Gastrocnemius medialis (tissue), 4 donors: ENCODE measurements around the gene BNC2.

Source experiments
- POLR2A ChIP-seq, 2 donors: fragments of 450-650 bp; IDR thresholded peaks; one replicate each; pipeline ENCODE4 v1.6.1; 2017; ENCODE audit warnings: antibody characterized with exemption in 2 of 2, mild to moderate bottlenecking in 2 of 2, moderate library complexity in 2 of 2
- TF ChIP-seq, protein P1 (sequence below), 5 experiments: fragments of 450-650 bp in 3 of 5; fragments of 200-600 bp in 2 of 5; sonication (generic) in 2 of 5; IDR thresholded peaks in 4 of 5; conservative IDR thresholded peaks in 1 of 5; 1 replicate in 4 of 5; 2 replicates in 1 of 5; pipeline ENCODE4 v1.5.1; 2016 to 2019; ENCODE audit warnings: antibody characterized with exemption in 5 of 5, mild to moderate bottlenecking in 3 of 5, moderate library complexity in 3 of 5

DNA sequence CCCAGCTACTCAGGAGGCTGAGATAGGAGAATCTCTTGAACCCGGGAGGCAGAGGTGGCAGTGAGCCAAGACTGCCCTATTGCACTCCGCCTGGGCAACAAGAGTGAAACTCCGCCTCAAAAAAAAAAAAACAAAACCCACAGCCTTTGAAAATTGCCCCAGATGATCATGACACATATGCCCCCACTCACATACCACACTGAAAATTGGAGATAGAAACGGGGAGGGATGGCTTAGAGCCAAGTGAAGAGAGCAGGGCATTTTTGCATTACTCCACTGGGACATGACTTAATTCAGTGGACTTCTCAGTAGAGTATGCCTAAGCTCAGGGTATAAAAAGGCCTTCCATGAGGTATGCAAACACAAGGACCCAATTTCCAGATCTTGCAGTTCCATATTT is 309.3 kb downstream of the BNC2 start:
- TF ChIP-seq POLR2A (IDR thresholded peaks at IDR 0.05): no peak
- TF ChIP-seq, protein P1, sequence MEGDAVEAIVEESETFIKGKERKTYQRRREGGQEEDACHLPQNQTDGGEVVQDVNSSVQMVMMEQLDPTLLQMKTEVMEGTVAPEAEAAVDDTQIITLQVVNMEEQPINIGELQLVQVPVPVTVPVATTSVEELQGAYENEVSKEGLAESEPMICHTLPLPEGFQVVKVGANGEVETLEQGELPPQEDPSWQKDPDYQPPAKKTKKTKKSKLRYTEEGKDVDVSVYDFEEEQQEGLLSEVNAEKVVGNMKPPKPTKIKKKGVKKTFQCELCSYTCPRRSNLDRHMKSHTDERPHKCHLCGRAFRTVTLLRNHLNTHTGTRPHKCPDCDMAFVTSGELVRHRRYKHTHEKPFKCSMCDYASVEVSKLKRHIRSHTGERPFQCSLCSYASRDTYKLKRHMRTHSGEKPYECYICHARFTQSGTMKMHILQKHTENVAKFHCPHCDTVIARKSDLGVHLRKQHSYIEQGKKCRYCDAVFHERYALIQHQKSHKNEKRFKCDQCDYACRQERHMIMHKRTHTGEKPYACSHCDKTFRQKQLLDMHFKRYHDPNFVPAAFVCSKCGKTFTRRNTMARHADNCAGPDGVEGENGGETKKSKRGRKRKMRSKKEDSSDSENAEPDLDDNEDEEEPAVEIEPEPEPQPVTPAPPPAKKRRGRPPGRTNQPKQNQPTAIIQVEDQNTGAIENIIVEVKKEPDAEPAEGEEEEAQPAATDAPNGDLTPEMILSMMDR (IDR thresholded peaks at IDR 0.05 in 4 of 5, conservative IDR thresholded peaks at IDR 0.05 in 1 of 5): no peak
